ENCODE results near the gene MACROD2. TPM values are rescaled to one million over a fixed set of nuclear protein-coding genes. Genes with fewer than 3 reads are reported as not detected.

The MACROD2 gene
- total and polyA plus RNA-seq, 2 experiments from 2014 or later, result 2.8 to 4.3 TPM

DNA sequence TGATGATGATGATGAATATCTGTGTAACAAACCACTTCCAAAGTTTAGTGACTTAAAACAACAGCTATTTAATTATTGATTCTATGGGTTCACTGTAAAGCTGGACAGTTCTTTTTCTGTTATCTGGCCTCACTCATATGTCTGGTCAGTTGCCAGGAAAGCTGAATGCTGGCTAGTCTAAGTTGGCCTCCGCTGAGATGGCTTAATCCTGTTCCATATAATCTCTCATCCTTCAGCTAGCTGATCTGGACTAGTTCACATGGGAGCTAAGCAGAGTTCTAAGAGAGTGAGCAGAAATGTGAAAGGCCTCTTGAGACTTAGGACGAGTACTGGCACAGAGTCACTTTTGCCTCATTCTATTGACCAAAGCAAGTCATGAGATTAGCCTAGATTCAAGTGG, 676.8 kb downstream of the MACROD2 start:
- Mint-ChIP-seq H3K4me1 (peaks cover 2% of the 10 kb centered on the region), H3K9me3 (no peaks in the 10 kb centered on the region), H3K36me3 (ENCODE audit: low read depth) (no peaks in the 10 kb centered on the region; the same call in 2 of the 3 replicates), H3K27me3 (ENCODE audit: insufficient read depth, low read depth, poor library complexity) (peaks cover 1% of the 10 kb centered on the region), H3K4me3 (no peak overlapping the region), H3K27ac (no peak overlapping the region)
- Histone ChIP-seq H3K79me2 (replicated peaks; ENCODE audit: insufficient read depth) (no peaks in the 10 kb centered on the region), H4K20me1 (replicated peaks; ENCODE audit: insufficient read depth) (no peaks in the 10 kb centered on the region), H3K9me2 (ENCODE audit: insufficient read depth) (no peaks in the 10 kb centered on the region), H3K27me3 (ENCODE audit: insufficient read depth) (no peaks in the 10 kb centered on the region), H3K36me3 (ENCODE audit: insufficient read depth) (no peaks in the 10 kb centered on the region), H3K4me1 (ENCODE audit: insufficient read depth) (no peaks in the 10 kb centered on the region), H3K27ac (ENCODE audit: low read depth) (no peak overlapping the region), H3K4me2 (no peak overlapping the region), H3K4me3 (no peak overlapping the region), H3F3A (replicated peaks; ENCODE audit: low read depth) (no peaks in the 10 kb centered on the region), H2AFZ (no peak overlapping the region)
- no peak for ATAC-seq
- TF ChIP-seq, protein P1, sequence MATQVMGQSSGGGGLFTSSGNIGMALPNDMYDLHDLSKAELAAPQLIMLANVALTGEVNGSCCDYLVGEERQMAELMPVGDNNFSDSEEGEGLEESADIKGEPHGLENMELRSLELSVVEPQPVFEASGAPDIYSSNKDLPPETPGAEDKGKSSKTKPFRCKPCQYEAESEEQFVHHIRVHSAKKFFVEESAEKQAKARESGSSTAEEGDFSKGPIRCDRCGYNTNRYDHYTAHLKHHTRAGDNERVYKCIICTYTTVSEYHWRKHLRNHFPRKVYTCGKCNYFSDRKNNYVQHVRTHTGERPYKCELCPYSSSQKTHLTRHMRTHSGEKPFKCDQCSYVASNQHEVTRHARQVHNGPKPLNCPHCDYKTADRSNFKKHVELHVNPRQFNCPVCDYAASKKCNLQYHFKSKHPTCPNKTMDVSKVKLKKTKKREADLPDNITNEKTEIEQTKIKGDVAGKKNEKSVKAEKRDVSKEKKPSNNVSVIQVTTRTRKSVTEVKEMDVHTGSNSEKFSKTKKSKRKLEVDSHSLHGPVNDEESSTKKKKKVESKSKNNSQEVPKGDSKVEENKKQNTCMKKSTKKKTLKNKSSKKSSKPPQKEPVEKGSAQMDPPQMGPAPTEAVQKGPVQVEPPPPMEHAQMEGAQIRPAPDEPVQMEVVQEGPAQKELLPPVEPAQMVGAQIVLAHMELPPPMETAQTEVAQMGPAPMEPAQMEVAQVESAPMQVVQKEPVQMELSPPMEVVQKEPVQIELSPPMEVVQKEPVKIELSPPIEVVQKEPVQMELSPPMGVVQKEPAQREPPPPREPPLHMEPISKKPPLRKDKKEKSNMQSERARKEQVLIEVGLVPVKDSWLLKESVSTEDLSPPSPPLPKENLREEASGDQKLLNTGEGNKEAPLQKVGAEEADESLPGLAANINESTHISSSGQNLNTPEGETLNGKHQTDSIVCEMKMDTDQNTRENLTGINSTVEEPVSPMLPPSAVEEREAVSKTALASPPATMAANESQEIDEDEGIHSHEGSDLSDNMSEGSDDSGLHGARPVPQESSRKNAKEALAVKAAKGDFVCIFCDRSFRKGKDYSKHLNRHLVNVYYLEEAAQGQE (IDR thresholded peaks at IDR 0.05; ENCODE audit: unreplicated experiment), result no peak
- TF ChIP-seq ZNF331 (CRISPR knock-in tag; IDR thresholded peaks at IDR 0.05; ENCODE audit: low read depth), result no peak
- TF ChIP-seq STAT1 (IDR thresholded peaks at IDR 0.05; ENCODE audit: unreplicated experiment), result no peak
- TF ChIP-seq, protein P2, sequence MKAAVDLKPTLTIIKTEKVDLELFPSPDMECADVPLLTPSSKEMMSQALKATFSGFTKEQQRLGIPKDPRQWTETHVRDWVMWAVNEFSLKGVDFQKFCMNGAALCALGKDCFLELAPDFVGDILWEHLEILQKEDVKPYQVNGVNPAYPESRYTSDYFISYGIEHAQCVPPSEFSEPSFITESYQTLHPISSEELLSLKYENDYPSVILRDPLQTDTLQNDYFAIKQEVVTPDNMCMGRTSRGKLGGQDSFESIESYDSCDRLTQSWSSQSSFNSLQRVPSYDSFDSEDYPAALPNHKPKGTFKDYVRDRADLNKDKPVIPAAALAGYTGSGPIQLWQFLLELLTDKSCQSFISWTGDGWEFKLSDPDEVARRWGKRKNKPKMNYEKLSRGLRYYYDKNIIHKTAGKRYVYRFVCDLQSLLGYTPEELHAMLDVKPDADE (IDR thresholded peaks at IDR 0.05), result no peak
- no peak for TF ChIP-seq POLR2AphosphoS5 (IDR thresholded peaks at IDR 0.05; ENCODE audit: low read depth)
- TF ChIP-seq EZH2 (IDR thresholded peaks at IDR 0.05; ENCODE audit: low read depth, unreplicated experiment), result no peak
- no peak for TF ChIP-seq NANOG (IDR thresholded peaks at IDR 0.05; ENCODE audit: borderline replicate concordance)
- TF ChIP-seq, protein P3, sequence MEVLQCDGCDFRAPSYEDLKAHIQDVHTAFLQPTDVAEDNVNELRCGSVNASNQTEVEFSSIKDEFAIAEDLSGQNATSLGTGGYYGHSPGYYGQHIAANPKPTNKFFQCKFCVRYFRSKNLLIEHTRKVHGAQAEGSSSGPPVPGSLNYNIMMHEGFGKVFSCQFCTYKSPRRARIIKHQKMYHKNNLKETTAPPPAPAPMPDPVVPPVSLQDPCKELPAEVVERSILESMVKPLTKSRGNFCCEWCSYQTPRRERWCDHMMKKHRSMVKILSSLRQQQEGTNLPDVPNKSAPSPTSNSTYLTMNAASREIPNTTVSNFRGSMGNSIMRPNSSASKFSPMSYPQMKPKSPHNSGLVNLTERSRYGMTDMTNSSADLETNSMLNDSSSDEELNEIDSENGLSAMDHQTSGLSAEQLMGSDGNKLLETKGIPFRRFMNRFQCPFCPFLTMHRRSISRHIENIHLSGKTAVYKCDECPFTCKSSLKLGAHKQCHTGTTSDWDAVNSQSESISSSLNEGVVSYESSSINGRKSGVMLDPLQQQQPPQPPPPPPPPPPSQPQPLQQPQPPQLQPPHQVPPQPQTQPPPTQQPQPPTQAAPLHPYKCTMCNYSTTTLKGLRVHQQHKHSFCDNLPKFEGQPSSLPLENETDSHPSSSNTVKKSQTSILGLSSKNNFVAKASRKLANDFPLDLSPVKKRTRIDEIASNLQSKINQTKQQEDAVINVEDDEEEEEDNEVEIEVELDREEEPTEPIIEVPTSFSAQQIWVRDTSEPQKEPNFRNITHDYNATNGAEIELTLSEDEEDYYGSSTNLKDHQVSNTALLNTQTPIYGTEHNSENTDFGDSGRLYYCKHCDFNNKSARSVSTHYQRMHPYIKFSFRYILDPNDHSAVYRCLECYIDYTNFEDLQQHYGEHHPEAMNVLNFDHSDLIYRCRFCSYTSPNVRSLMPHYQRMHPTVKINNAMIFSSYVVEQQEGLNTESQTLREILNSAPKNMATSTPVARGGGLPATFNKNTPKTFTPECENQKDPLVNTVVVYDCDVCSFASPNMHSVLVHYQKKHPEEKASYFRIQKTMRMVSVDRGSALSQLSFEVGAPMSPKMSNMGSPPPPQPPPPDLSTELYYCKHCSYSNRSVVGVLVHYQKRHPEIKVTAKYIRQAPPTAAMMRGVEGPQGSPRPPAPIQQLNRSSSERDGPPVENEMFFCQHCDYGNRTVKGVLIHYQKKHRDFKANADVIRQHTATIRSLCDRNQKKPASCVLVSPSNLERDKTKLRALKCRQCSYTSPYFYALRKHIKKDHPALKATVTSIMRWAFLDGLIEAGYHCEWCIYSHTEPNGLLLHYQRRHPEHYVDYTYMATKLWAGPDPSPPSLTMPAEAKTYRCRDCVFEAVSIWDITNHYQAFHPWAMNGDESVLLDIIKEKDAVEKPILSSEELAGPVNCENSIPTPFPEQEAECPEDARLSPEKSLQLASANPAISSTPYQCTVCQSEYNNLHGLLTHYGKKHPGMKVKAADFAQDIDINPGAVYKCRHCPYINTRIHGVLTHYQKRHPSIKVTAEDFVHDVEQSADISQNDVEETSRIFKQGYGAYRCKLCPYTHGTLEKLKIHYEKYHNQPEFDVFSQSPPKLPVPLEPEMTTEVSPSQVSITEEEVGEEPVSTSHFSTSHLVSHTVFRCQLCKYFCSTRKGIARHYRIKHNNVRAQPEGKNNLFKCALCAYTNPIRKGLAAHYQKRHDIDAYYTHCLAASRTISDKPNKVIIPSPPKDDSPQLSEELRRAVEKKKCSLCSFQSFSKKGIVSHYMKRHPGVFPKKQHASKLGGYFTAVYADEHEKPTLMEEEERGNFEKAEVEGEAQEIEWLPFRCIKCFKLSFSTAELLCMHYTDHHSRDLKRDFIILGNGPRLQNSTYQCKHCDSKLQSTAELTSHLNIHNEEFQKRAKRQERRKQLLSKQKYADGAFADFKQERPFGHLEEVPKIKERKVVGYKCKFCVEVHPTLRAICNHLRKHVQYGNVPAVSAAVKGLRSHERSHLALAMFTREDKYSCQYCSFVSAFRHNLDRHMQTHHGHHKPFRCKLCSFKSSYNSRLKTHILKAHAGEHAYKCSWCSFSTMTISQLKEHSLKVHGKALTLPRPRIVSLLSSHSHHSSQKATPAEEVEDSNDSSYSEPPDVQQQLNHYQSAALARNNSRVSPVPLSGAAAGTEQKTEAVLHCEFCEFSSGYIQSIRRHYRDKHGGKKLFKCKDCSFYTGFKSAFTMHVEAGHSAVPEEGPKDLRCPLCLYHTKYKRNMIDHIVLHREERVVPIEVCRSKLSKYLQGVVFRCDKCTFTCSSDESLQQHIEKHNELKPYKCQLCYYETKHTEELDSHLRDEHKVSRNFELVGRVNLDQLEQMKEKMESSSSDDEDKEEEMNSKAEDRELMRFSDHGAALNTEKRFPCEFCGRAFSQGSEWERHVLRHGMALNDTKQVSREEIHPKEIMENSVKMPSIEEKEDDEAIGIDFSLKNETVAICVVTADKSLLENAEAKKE (CRISPR knock-in tag; IDR thresholded peaks at IDR 0.05), result no peak
- TF ChIP-seq ZNF114 (CRISPR knock-in tag; IDR thresholded peaks at IDR 0.05), result no peak
- TF ChIP-seq, protein P4, sequence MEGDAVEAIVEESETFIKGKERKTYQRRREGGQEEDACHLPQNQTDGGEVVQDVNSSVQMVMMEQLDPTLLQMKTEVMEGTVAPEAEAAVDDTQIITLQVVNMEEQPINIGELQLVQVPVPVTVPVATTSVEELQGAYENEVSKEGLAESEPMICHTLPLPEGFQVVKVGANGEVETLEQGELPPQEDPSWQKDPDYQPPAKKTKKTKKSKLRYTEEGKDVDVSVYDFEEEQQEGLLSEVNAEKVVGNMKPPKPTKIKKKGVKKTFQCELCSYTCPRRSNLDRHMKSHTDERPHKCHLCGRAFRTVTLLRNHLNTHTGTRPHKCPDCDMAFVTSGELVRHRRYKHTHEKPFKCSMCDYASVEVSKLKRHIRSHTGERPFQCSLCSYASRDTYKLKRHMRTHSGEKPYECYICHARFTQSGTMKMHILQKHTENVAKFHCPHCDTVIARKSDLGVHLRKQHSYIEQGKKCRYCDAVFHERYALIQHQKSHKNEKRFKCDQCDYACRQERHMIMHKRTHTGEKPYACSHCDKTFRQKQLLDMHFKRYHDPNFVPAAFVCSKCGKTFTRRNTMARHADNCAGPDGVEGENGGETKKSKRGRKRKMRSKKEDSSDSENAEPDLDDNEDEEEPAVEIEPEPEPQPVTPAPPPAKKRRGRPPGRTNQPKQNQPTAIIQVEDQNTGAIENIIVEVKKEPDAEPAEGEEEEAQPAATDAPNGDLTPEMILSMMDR (conservative IDR thresholded peaks at IDR 0.05; ENCODE audit: low read depth in 2 of 2), result no peak
- no peak for TF ChIP-seq CREB1 (CRISPR knock-in tag; IDR thresholded peaks at IDR 0.05; ENCODE audit: low read depth)
- no peak for TF ChIP-seq EZH2phosphoT487 (IDR thresholded peaks at IDR 0.05; ENCODE audit: unreplicated experiment)
- no peak for TF ChIP-seq JUNB (IDR thresholded peaks at IDR 0.05; ENCODE audit: unreplicated experiment)
- DNase-seq (ENCODE audit: low spot score), result no peak

All from GM23338 (cell line).